Gastrocnemius medialis (tissue), 4 donors: Measurements from ENCODE around the gene PSG4.
"Not testable (repeated sequence)": the region's sequence is repeated elsewhere in the genome, so short reads cannot be mapped to it uniquely, and the experiment has no call there.

ENCODE experiments used
- CTCF ChIP-seq, 5 experiments: fragments of 450-650 bp in 3 of 5; fragments of 200-600 bp in 2 of 5; sonication (generic) in 2 of 5; IDR thresholded peaks in 4 of 5; conservative IDR thresholded peaks in 1 of 5; 1 replicate in 4 of 5; 2 replicates in 1 of 5; pipeline ENCODE4 v1.5.1; 2016 to 2019; ENCODE audit warnings: antibody characterized with exemption in 5 of 5, mild to moderate bottlenecking in 3 of 5, moderate library complexity in 3 of 5
- POLR2A ChIP-seq, 2 donors: fragments of 450-650 bp; IDR thresholded peaks; one replicate each; pipeline ENCODE4 v1.6.1; 2017; ENCODE audit warnings: antibody characterized with exemption in 2 of 2, mild to moderate bottlenecking in 2 of 2, moderate library complexity in 2 of 2

GRCh38 chr19:43181869-43182771, 23.3 kb downstream of the PSG4 start:
- not testable (repeated sequence) for TF ChIP-seq CTCF (IDR thresholded peaks at IDR 0.05 in 4 of 5, conservative IDR thresholded peaks at IDR 0.05 in 1 of 5); POLR2A (IDR thresholded peaks at IDR 0.05)
